Transverse colon (tissue), 4 donors: ENCODE results near the gene DPP10. TPM values are rescaled to one million over a fixed set of nuclear protein-coding genes. Genes with fewer than 3 reads are reported as not detected.

Experiments
- DNase-seq: peaks from one replicate; pipeline ENCODE4 v3.0.0-alpha.2; 2019
- H3K27ac ChIP-seq, 4 donors: fragments of 200-600 bp; sonication (generic); 2 replicates each; pipeline ENCODE4 v1.5.1; 2016 to 2018; ENCODE audit warnings: inconsistent platforms in 4 of 4
- H3K27me3 ChIP-seq: fragments of 200-600 bp; sonication (generic); 2 replicates; pipeline ENCODE4 v1.5.1; 2017; ENCODE audit warnings: inconsistent platforms
- H3K36me3 ChIP-seq, 4 donors: fragments of 200-600 bp; sonication (generic); 2 replicates each; pipeline ENCODE4 v1.5.1; 2017 to 2019; ENCODE audit warnings: inconsistent platforms in 4 of 4
- H3K4me1 ChIP-seq, 4 donors: fragments of 200-600 bp; sonication (generic); 2 replicates each; pipeline ENCODE4 v1.5.1; 2017 to 2020; ENCODE audit warnings: inconsistent platforms in 4 of 4
- H3K4me3 ChIP-seq, 4 donors: fragments of 200-600 bp; sonication (generic); 1 replicate in 1 of 4; 2 replicates in 3 of 4; pipeline versions ENCODE4 v1.5.1 to v1.6.1; 2017 to 2019; ENCODE audit warnings: inconsistent platforms in 4 of 4
- H3K9me3 ChIP-seq, 2 donors: fragments of 200-600 bp; sonication (generic); 2 replicates each; pipeline ENCODE4 v1.5.1; 2017 to 2019; ENCODE audit warnings: inconsistent platforms in 2 of 2
- CTCF ChIP-seq, 5 experiments: fragments of 200-600 bp in 3 of 5; fragments of 450-650 bp in 2 of 5; sonication (generic) in 3 of 5; IDR thresholded peaks; 1 replicate in 2 of 5; 2 replicates in 3 of 5; pipeline ENCODE4 v1.5.1; 2016 to 2017; ENCODE audit warnings: antibody characterized with exemption in 5 of 5, inconsistent platforms in 3 of 5, mild to moderate bottlenecking in 2 of 5, moderate library complexity in 1 of 5
- EP300 ChIP-seq: sonication (generic); formaldehyde crosslinking; IDR thresholded peaks from one replicate; pipeline ENCODE4 v1.6.1; 2017; ENCODE audit warnings: antibody characterized with exemption, low read depth
- POLR2A ChIP-seq: fragments of 450-650 bp; IDR thresholded peaks from one replicate; pipeline ENCODE4 v1.6.1; 2016; ENCODE audit warnings: antibody characterized with exemption, mild to moderate bottlenecking, moderate library complexity
- POLR2AphosphoS5 ChIP-seq, 3 donors: sonication (generic); formaldehyde crosslinking; IDR thresholded peaks; one replicate each; pipeline ENCODE4 v1.6.1; 2016; ENCODE audit warnings: antibody characterized with exemption in 3 of 3
- WGBS, 2 donors: methylation state at CpG; one replicate each; pipeline ENCODE4 v1.1.5; 2018; ENCODE audit warnings: low coverage in 1 of 2; 5-methylcytosine and 5-hydroxymethylcytosine counted together
- in situ Hi-C, 4 donors: fragments of 200-750 bp; cut with MboI; loops; one replicate each; pipeline versions ENCODE4 v1.15.0 to v1.15.1; 2017; ENCODE audit warnings: low sequenced_read_pairs in 3 of 4, low pct_ligation_motif_present in 1 of 4, low pct_unique_long_range_greater_than_20kb in 1 of 4
- intact Hi-C: fragments of 100-400 bp; cut with DNase I; formaldehyde crosslinking; loops from one replicate; pipeline ENCODE4 v1.15.1; 2023; ENCODE audit warnings: low total_unique reads
- small RNA-seq, 4 donors: library from RNA; depleted of rRNA; stranded (forward); fragments of <200 nt; gene quantifications; one replicate each; pipeline ENCODE3, GENCODE V24; 2016
- total RNA-seq, 4 donors: library from RNA; depleted of rRNA; stranded (reverse); fragments of >200 nt; gene quantifications; one replicate each; pipeline ENCODE4 v1.1.0, GENCODE V29; 2016

Gene DPP10
- total RNA-seq, 4 donors from 2014 or later = 3.4 to 8.4 (median 7.0) TPM

GRCh38 chr2:115867024-115867423, 1424.6 kb downstream of the DPP10 start:
- intact Hi-C loops = no loop called here
- in situ Hi-C loops = no loop called here
- no peak for TF ChIP-seq POLR2A
- TF ChIP-seq EP300 = no peak
- no peak for TF ChIP-seq CTCF (IDR thresholded peaks at IDR 0.05)
- Histone ChIP-seq H3K27me3 (no peaks in the 10 kb centered on the region), H3K27ac (no peak overlapping the region), H3K36me3 (no peaks in the 10 kb centered on the region), H3K4me1 (no peaks in the 10 kb centered on the region), H3K4me3 (no peak overlapping the region), H3K9me3 (no peaks in the 10 kb centered on the region)
- DNase-seq = no peak

- WGBS, 2 donors = 29 to 63% methylated on average over 2 to 3 of the region's 3 CpGs
- H3K27ac ChIP-seq = no peak overlapping the region
- H3K9me3 ChIP-seq = no peaks in the 10 kb centered on the region
- intact Hi-C loops (no loop called here), in situ Hi-C loops (no loop called here)
- DNase-seq = no peak
- no peak overlapping the region for H3K4me3 ChIP-seq
- H3K36me3 ChIP-seq = no peaks in the 10 kb centered on the region
- no peaks in the 10 kb centered on the region for H3K4me1 ChIP-seq
- H3K27me3 ChIP-seq = no peaks in the 10 kb centered on the region
- no peak for TF ChIP-seq POLR2A
- TF ChIP-seq POLR2AphosphoS5 (IDR thresholded peaks at IDR 0.05) = no peak
- TF ChIP-seq EP300 = no peak
- TF ChIP-seq CTCF (IDR thresholded peaks at IDR 0.05) = no peak
Observed at GRCh38 chr2:115874427-115874826, 1432.0 kb downstream of the DPP10 start.

GRCh38 chr2:115880558-115880957, 1438.1 kb downstream of the DPP10 start:
- TF ChIP-seq EP300 = no peak
- peak in 2 of 5 experiments; percentile 7 to 11 for TF ChIP-seq CTCF (IDR thresholded peaks at IDR 0.05)
- TF ChIP-seq POLR2AphosphoS5 (IDR thresholded peaks at IDR 0.05) = no peak
- TF ChIP-seq POLR2A = no peak
- H3K27ac ChIP-seq = no peak overlapping the region
- in situ Hi-C loops (no loop called here), intact Hi-C loops (no loop called here)
- no peaks in the 10 kb centered on the region for H3K9me3 ChIP-seq
- H3K4me1 ChIP-seq = no peaks in the 10 kb centered on the region
- H3K4me3 ChIP-seq = no peak overlapping the region
- H3K36me3 ChIP-seq = no peaks in the 10 kb centered on the region
- no peak for DNase-seq
- 71 to 88% methylated on average over 1 of the region's 1 CpG for WGBS, 2 donors
- H3K27me3 ChIP-seq = no peaks in the 10 kb centered on the region

- H3K27ac ChIP-seq = no peak overlapping the region
- intact Hi-C loops (no loop called here), in situ Hi-C loops (no loop called here)
- H3K9me3 ChIP-seq = peaks cover 0 to 9% of the 10 kb centered on the region in 2 donors
- DNase-seq = no peak
- H3K27me3 ChIP-seq = no peaks in the 10 kb centered on the region
- H3K36me3 ChIP-seq = no peaks in the 10 kb centered on the region
- H3K4me1 ChIP-seq = no peaks in the 10 kb centered on the region
- no peak overlapping the region for H3K4me3 ChIP-seq
- 40 to 62% methylated on average over 1 of the region's 1 CpG for WGBS, 2 donors
- no peak for TF ChIP-seq POLR2AphosphoS5 (IDR thresholded peaks at IDR 0.05)
- no peak for TF ChIP-seq EP300
- no peak for TF ChIP-seq CTCF (IDR thresholded peaks at IDR 0.05)
- no peak for TF ChIP-seq POLR2A
Observed at GRCh38 chr2:115887209-115887776, 1444.9 kb downstream of the DPP10 start.

Small RNA genes lying within 50 kb of the gene (small RNA-seq; reads per million reads assigned to genes)
- 0 reads per million in 4 donors for gene RNU2-41P
